Peyer's patch (tissue), 4 donors: ENCODE measurements around the gene TAB3. TPM values are rescaled to one million over a fixed set of nuclear protein-coding genes. Genes with fewer than 3 reads are reported as not detected.

Experiments used
- DNase-seq, 3 donors: peaks; one replicate each; pipeline ENCODE4 v3.0.0-alpha.2; 2017 to 2019
- H3K27ac ChIP-seq, 4 donors: fragments of 200-600 bp; sonication (generic); one replicate each; pipeline ENCODE4 v1.5.1; 2016 to 2019
- H3K27me3 ChIP-seq, 2 donors: fragments of 200-600 bp; sonication (generic); one replicate each; pipeline ENCODE4 v1.5.1; 2019
- H3K36me3 ChIP-seq, 3 donors: fragments of 200-600 bp; sonication (generic); one replicate each; pipeline ENCODE4 v1.5.1; 2016 to 2019
- H3K4me1 ChIP-seq, 4 donors: fragments of 200-600 bp; sonication (generic); one replicate each; pipeline ENCODE4 v1.5.1; 2016 to 2019
- H3K4me3 ChIP-seq, 4 donors: fragments of 200-600 bp; sonication (generic); 1 replicate in 3 of 4; 2 replicates in 1 of 4; pipeline ENCODE4 v1.5.1; 2016 to 2019; ENCODE audit warnings: mild to moderate bottlenecking in 1 of 4
- H3K9me3 ChIP-seq, 4 donors: fragments of 200-600 bp; sonication (generic); one replicate each; pipeline ENCODE4 v1.5.1; 2016 to 2019; ENCODE audit warnings: mild to moderate bottlenecking in 1 of 4
- POLR2A ChIP-seq, 2 donors: fragments of 450-650 bp; IDR thresholded peaks; one replicate each; pipeline ENCODE4 v1.5.1; 2017; ENCODE audit warnings: antibody characterized with exemption in 2 of 2, mild to moderate bottlenecking in 2 of 2, moderate library complexity in 2 of 2
- total RNA-seq, 4 donors: library from RNA; depleted of rRNA; stranded (reverse); fragments of >200 nt; gene quantifications; one replicate each; pipeline ENCODE4 v1.1.0, GENCODE V29; 2016
- TF ChIP-seq, protein P1 (sequence below), 6 experiments: fragments of 450-650 bp in 4 of 6; fragments of 200-600 bp in 2 of 6; sonication (generic) in 1 of 6; IDR thresholded peaks; one replicate each; pipeline ENCODE4 v1.5.1; 2017 to 2019; ENCODE audit warnings: antibody characterized with exemption in 6 of 6, mild to moderate bottlenecking in 3 of 6, moderate library complexity in 1 of 6

The TAB3 gene
- total RNA-seq, 4 donors from 2014 or later: 26.1 to 34.7 (median 27.0) TPM

DNA sequence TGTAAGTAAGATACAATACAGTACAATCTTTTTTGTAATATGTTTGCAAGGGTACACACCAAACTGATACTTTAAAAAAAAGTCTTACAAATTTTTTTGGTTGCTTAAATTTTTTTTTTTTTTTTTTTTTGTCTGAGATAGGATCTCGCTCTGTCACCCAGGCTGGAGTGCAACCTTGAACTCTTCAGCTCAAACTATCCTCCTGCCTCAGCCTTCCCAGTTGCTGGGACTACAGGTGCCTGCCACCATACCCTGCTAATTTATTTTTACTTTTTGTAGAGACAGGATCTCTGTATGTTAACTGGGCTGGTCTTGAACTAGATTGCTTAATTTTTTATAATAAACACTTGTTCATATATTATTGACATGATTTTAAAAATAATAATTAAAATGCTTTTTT lies 41.1 kb upstream of the TAB3 start:
- H3K9me3 ChIP-seq: no peaks in the 10 kb centered on the region

DNA sequence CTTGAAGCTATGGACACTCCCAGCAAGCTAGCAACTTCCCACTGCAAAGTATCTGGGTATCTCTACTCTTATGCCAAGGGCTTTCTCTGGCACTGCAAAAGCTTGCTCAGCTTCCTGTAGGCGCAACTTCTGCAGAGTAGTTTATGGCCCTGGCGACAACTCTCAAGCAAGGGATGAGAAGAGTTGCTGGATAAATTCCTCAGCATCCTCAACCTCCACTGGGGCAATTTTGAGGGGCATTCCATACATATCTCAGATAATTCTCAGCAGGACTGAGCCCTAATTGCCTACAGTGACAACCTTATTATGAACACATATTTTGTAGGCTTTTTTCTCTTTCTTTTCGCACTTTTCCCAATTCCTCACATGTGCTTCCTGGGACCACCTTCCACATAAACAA lies 31.2 kb upstream of the TAB3 start:
- TF ChIP-seq POLR2A (IDR thresholded peaks at IDR 0.05): no peak
- TF ChIP-seq, protein P1, sequence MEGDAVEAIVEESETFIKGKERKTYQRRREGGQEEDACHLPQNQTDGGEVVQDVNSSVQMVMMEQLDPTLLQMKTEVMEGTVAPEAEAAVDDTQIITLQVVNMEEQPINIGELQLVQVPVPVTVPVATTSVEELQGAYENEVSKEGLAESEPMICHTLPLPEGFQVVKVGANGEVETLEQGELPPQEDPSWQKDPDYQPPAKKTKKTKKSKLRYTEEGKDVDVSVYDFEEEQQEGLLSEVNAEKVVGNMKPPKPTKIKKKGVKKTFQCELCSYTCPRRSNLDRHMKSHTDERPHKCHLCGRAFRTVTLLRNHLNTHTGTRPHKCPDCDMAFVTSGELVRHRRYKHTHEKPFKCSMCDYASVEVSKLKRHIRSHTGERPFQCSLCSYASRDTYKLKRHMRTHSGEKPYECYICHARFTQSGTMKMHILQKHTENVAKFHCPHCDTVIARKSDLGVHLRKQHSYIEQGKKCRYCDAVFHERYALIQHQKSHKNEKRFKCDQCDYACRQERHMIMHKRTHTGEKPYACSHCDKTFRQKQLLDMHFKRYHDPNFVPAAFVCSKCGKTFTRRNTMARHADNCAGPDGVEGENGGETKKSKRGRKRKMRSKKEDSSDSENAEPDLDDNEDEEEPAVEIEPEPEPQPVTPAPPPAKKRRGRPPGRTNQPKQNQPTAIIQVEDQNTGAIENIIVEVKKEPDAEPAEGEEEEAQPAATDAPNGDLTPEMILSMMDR (IDR thresholded peaks at IDR 0.05): no peak
- H3K27me3 ChIP-seq: no peaks in the 10 kb centered on the region
- H3K36me3 ChIP-seq: no peaks in the 10 kb centered on the region
- no peak for DNase-seq
- no peaks in the 10 kb centered on the region for H3K4me1 ChIP-seq
- H3K4me3 ChIP-seq: no peak overlapping the region
- H3K9me3 ChIP-seq: no peaks in the 10 kb centered on the region
- H3K27ac ChIP-seq: no peak overlapping the region

More for the DNA sequence above, 41.1 kb upstream of the TAB3 start:
- no peak overlapping the region for H3K27ac ChIP-seq
- TF ChIP-seq, protein P1 (IDR thresholded peaks at IDR 0.05): no peak
- no peak for TF ChIP-seq POLR2A (IDR thresholded peaks at IDR 0.05)
- DNase-seq: no peak
- H3K4me1 ChIP-seq: no peaks in the 10 kb centered on the region
- no peaks in the 10 kb centered on the region for H3K27me3 ChIP-seq
- H3K4me3 ChIP-seq: no peak overlapping the region
- H3K36me3 ChIP-seq: no peaks in the 10 kb centered on the region

DNA sequence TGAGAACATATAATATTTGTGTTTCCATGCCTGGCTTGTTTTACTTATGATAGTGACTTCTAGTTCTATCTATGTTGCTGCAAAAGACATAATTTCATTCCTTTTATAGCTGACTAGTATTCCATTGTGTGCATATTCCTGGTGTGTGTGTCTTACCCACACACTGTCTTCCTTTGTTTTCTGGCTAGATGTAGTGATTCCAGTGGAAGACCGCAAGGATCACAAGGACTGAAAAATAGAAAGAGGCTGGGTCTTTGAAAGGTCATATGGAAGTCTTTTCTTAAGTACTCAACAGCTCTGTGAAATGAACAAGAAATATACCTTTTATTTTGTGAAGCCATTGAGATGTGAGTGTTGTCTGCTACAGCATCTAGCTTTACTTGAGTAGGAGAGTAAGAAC lies 29.4 kb upstream of the TAB3 start:
- no peak for TF ChIP-seq POLR2A (IDR thresholded peaks at IDR 0.05)
- TF ChIP-seq, protein P1 (IDR thresholded peaks at IDR 0.05): no peak
- Histone ChIP-seq H3K27me3 (no peaks in the 10 kb centered on the region), H3K27ac (no peak overlapping the region), H3K4me1 (no peaks in the 10 kb centered on the region), H3K36me3 (no peaks in the 10 kb centered on the region), H3K4me3 (no peak overlapping the region), H3K9me3 (no peaks in the 10 kb centered on the region)
- DNase-seq: no peak

DNA sequence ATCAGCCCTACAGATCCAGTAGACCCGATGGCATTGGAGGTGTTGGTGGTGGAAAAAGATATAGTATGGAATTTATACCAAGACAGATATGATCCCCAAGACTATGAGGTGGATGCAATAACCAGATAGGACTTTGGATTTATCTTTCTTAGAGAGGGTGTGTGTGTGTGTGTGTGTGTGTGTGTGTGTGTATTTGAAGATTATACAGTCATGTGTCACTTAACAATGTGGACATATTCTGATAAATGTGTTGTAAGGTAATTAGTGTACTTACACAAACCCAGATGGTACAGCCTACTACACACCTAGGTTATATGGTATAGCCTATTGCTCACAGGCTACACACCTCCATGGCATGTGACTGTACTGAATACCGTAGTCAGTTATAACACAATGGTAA lies 24.4 kb upstream of the TAB3 start:
- Histone ChIP-seq H3K27me3 (no peaks in the 10 kb centered on the region), H3K27ac (no peak overlapping the region), H3K4me3 (no peak overlapping the region), H3K4me1 (no peaks in the 10 kb centered on the region), H3K9me3 (no peaks in the 10 kb centered on the region), H3K36me3 (no peaks in the 10 kb centered on the region)
- TF ChIP-seq, protein P1 (IDR thresholded peaks at IDR 0.05): no peak
- TF ChIP-seq POLR2A (IDR thresholded peaks at IDR 0.05): no peak
- DNase-seq: no peak

DNA sequence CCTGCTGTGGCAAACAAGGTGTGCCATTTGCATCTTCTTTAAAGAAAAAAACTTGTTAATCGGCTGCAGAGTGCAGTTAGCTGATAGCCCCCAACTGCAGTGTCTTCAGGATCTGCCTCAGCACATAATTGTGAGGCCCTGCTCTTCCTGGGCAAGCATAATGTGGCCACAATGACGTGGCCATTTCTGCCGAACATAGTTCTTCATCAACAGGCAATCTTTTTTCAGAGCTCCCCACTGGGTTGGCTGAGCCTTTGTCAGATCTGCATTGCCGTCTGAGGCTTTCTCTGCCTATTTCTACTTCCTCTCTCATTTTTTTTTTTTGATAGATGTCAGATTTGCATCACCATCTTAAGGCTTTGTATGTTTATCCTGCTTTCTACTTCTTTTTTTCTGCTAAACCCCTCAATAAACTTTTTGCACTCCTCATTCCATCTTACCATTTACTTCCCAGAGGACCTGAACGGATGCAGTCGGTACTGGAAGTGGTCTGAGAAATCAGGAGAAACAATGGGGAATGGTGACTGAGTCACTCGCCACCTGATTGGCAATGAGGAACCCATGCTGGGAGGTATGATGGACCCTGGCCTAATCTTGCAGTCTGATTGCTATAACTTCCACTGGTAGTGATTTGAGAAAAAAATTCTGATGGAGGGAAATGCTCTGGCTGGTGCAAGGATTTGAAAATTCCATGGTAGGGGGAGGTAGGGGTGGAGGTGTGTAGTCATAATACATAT lies 21.2 kb upstream of the TAB3 start:
- no peaks in the 10 kb centered on the region for H3K4me1 ChIP-seq
- H3K36me3 ChIP-seq: no peaks in the 10 kb centered on the region
- no peaks in the 10 kb centered on the region for H3K27me3 ChIP-seq
- DNase-seq: no peak
- H3K9me3 ChIP-seq: no peaks in the 10 kb centered on the region
- no peak overlapping the region for H3K4me3 ChIP-seq
- TF ChIP-seq, protein P1 (IDR thresholded peaks at IDR 0.05): no peak
- TF ChIP-seq POLR2A (IDR thresholded peaks at IDR 0.05): no peak
- H3K27ac ChIP-seq: no peak overlapping the region
